Measurements from ENCODE around the gene CREBZF.
"Not testable (repeated sequence)": the region's sequence is repeated elsewhere in the genome, so short reads cannot be mapped to it uniquely, and the experiment has no call there.

CREBZF gene

GRCh38 chr11:85664615-85665481 lies at the start of gene CREBZF:
Gene CREBZF (minus strand): TSS chr11:85665129. CDS start chr11:85664875, 254 bp downstream.
- peak; percentile 88 for DNase-seq

GRCh38 chr11:85712953-85713352 lies 48.0 kb upstream of the CREBZF start:
- DNase-seq, result no peak

GRCh38 chr11:85710917-85711316 lies 46.0 kb upstream of the CREBZF start:
- no peak for DNase-seq

- DNase-seq, result no peak
Observed at GRCh38 chr11:85709941-85710702, 45.2 kb upstream of the CREBZF start.

- no peak for DNase-seq
Observed at GRCh38 chr11:85705800-85706199, 40.9 kb upstream of the CREBZF start.

GRCh38 chr11:85704967-85705366 lies 40.0 kb upstream of the CREBZF start:
- DNase-seq, result no peak

GRCh38 chr11:85699957-85700741 lies 35.2 kb upstream of the CREBZF start:
- DNase-seq, result no peak

GRCh38 chr11:85698195-85698594 lies 33.3 kb upstream of the CREBZF start:
- DNase-seq, result no peak

GRCh38 chr11:85697747-85698146 lies 32.8 kb upstream of the CREBZF start:
- no peak for DNase-seq

- no peak for DNase-seq
Observed at GRCh38 chr11:85695546-85695945, 30.6 kb upstream of the CREBZF start.

- peak; percentile 29 to 55 for DNase-seq
Observed at GRCh38 chr11:85694385-85694980, 29.6 kb upstream of the CREBZF start.

- no peak for DNase-seq
Observed at GRCh38 chr11:85685820-85686459, 21.0 kb upstream of the CREBZF start, which contains the start of gene CCDC89. Gene CCDC89 (minus strand): TSS chr11:85686195. CDS start chr11:85686130, 65 bp downstream.

- DNase-seq, result no peak
Observed at GRCh38 chr11:85685125-85685819, 20.3 kb upstream of the CREBZF start.

- DNase-seq, result no peak
Observed at GRCh38 chr11:85682330-85683305, 17.7 kb upstream of the CREBZF start.

GRCh38 chr11:85680897-85681296 lies 16.0 kb upstream of the CREBZF start:
- DNase-seq, result no peak

GRCh38 chr11:85679576-85679975 lies 14.6 kb upstream of the CREBZF start:
- DNase-seq, result no peak

GRCh38 chr11:85673393-85673792 lies 8.5 kb upstream of the CREBZF start:
- no peak for DNase-seq

GRCh38 chr11:85672105-85672902 lies 7.4 kb upstream of the CREBZF start:
- no peak for DNase-seq

- not testable (repeated sequence) for DNase-seq
Observed at GRCh38 chr11:85670949-85671663, 6.2 kb upstream of the CREBZF start.
